Measurements from ENCODE around the gene PRSS21.

DNA sequence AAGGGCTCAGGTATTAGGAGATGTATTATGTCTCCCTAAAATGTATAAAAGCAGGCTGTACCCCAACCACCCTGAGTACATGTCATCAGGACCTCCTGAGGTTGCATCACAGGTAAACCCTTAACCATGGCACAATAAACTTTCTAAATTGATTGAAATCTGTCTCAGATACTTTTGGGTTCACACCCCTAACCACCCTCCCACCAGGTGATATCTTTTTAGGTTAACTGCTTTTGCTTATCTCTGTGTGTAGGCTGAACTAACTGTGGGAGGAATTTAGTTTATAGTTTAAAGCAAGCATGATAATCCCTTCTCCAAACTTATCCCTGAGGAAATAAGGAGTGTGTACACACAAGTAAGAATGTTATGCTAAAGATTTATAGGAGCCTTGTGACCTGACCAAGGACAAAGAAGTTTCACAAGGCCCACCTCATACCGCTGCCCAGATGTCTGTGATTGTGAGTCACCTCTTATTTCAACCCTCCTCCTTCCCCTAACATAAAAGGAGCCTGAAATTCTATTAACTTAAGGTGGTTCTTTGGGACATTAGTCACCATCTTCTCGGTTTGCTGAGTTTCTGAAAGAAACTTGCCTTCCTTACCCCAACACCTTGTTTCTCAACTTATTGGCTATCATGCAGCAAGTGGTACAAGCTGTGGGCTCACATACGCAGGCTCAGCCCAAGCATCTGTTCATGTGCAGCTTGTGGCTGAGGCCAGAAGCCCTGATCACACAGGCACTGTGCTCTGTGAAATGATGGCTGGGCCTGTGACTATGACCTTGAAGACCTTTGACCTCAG is 29.7 kb downstream of the PRSS21 start:
- TF ChIP-seq, protein P1, sequence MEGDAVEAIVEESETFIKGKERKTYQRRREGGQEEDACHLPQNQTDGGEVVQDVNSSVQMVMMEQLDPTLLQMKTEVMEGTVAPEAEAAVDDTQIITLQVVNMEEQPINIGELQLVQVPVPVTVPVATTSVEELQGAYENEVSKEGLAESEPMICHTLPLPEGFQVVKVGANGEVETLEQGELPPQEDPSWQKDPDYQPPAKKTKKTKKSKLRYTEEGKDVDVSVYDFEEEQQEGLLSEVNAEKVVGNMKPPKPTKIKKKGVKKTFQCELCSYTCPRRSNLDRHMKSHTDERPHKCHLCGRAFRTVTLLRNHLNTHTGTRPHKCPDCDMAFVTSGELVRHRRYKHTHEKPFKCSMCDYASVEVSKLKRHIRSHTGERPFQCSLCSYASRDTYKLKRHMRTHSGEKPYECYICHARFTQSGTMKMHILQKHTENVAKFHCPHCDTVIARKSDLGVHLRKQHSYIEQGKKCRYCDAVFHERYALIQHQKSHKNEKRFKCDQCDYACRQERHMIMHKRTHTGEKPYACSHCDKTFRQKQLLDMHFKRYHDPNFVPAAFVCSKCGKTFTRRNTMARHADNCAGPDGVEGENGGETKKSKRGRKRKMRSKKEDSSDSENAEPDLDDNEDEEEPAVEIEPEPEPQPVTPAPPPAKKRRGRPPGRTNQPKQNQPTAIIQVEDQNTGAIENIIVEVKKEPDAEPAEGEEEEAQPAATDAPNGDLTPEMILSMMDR (conservative IDR thresholded peaks at IDR 0.05; ENCODE audit: low read length), result no peak
- no peak for TF ChIP-seq EZH2phosphoT487 (IDR thresholded peaks at IDR 0.05; ENCODE audit: borderline replicate concordance, low read depth, low read length)
